ENCODE results near the gene SLC30A7.
A peak's percentile ranks its signal among the peaks of the same experiment; 100 is the strongest.
"Not testable (repeated sequence)": the region's sequence is repeated elsewhere in the genome, so short reads cannot be mapped to it uniquely, and the experiment has no call there.

Gene SLC30A7

GRCh38 chr1:100895540-100896480 lies at the start of gene SLC30A7:
SLC30A7 (plus strand) TSS chr1:100896090; CDS start chr1:100896263, 173 bp downstream.
- peak; percentile 91 to 92 for DNase-seq (ENCODE audit: low read depth in 2 of 2, low spot score in 1 of 2)

GRCh38 chr1:100847361-100848082 lies 48.4 kb upstream of the SLC30A7 start:
- DNase-seq (ENCODE audit: low read depth in 2 of 2, low spot score in 1 of 2) = no peak

GRCh38 chr1:100851726-100852125 lies 44.2 kb upstream of the SLC30A7 start:
- DNase-seq (ENCODE audit: low read depth in 2 of 2, low spot score in 1 of 2) = no peak

DNA sequence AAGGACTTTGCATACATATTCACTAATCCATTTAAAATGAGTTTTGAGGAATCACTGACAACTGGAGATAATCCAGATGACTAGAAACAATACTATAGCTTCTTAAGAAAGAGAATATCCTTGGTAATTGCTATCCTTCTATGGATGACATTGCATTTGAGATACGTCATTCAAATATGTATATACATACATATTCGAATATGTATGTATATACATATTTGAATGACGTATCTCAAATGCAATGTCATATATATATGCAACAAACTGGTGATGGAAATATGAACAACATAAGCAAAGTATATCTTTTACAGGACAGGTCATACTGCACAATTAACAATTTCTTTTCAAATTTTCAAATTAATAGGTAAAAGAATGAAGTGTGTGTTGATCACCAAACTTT lies 42.9 kb upstream of the SLC30A7 start:
- no peak for DNase-seq (ENCODE audit: low read depth in 2 of 2, low spot score in 1 of 2)

DNA sequence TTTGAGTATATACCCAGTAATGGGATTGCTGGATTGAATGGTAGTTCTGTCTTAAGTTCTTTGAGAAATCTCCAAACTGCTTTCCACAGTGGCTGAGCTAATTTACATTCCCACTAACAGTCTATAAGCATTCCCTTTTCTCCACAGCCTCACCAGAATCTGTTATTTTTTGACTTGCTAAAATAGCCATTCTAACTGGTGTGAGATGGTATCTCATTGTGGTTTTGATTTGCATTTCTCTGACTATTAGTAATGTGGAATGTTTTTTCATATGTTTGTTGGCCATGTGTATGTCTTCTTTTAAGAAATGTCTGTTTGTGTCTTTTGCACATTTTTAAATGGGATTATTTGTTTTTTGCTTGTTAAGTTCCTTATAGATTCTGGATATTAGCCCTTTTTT lies 40.8 kb upstream of the SLC30A7 start:
- not testable (repeated sequence) for DNase-seq (ENCODE audit: low read depth in 2 of 2, low spot score in 1 of 2)

DNA sequence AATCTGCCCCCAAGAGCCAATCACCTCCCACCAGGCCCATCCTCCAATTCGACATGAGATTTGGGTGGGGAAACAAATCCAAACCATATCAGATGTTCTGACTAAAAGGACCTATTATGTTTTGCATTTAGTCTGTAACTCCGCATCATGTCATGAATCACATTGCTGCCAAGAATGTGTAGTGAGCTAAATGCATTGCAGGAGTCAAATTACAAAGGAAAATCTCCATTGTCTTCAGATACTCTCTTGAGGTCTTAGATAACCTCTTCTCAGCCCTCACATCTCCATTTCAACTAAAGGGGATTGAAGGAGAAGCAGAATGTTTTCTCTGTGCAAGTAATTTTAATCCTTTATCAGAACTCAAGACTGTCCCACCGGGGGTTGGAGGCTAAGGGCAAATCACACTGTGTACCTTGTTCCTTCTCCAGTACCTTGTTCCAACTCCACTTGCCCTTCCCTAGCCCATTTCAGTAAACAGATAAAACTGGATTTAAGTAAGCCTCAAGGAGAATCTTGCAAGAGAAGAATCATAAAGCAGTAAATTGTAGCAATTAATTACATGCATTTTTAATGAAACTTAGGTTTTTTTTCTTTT lies 35.4 kb upstream of the SLC30A7 start:
- no peak for DNase-seq (ENCODE audit: low read depth in 2 of 2, low spot score in 1 of 2)

DNA sequence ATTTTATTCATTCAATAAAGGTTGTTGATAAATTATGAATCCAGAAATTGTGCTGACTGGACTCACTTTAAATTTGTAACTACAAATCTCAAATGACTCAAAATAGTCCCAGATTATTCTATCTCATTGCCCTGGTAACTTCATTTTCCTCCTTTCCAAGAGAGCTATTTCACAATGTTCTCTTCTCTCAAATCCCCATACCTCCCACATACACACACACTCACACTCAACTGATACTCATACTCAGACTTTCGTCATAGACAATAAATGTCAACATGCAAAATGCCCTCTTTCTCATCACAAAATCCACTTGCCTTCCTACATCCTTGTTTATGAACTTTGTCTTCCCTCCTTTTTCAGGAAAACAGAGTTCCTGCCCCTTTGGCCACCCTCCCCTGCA lies 34.5 kb upstream of the SLC30A7 start:
- no peak for DNase-seq (ENCODE audit: low read depth in 2 of 2, low spot score in 1 of 2)

GRCh38 chr1:100862591-100862990 lies 33.3 kb upstream of the SLC30A7 start:
- no peak for DNase-seq (ENCODE audit: low read depth in 2 of 2, low spot score in 1 of 2)

GRCh38 chr1:100866041-100866900 lies 29.6 kb upstream of the SLC30A7 start:
- no peak for DNase-seq (ENCODE audit: low read depth in 2 of 2, low spot score in 1 of 2)

GRCh38 chr1:100866901-100867206 lies 29.0 kb upstream of the SLC30A7 start:
- DNase-seq (ENCODE audit: low read depth in 2 of 2, low spot score in 1 of 2) = no peak

DNA sequence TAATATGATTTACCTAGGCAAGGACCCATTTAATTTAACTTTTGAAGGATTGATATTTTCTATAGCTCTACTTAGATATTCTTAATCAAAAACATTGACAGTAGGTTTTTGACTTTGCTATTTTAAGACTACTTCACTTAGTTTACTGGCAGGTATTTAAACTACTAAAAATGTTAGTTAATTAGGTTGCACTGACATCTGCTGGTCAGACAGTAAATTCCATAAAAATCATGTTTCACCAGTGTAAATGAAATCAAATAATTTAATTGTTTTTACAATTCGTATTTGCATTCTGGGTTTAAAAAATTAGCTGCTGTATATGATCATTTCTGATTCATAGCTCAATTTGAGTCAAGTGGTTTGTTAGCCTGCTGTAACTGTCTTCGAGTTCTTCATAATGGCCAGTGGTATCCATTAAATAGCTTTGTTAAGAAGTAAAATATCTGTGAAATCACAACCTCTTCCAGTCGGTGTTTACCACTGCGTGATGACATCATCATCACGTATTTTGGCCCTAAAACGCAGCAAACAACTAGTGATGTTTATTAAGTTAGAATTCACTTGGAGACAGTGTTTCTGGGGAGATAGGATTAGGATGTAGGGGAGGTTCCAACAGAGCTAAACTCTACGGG lies 27.4 kb upstream of the SLC30A7 start:
- no peak for DNase-seq (ENCODE audit: low read depth in 2 of 2, low spot score in 1 of 2)

- DNase-seq (ENCODE audit: low read depth in 2 of 2, low spot score in 1 of 2) = no peak
These were observed 25.9 kb upstream of the SLC30A7 start for GRCh38 chr1:100869996-100870395.

- DNase-seq (ENCODE audit: low read depth in 2 of 2, low spot score in 1 of 2) = no peak
These were observed 21.5 kb upstream of the SLC30A7 start for GRCh38 chr1:100874433-100874832.

GRCh38 chr1:100875228-100875627 lies 20.7 kb upstream of the SLC30A7 start:
- DNase-seq (ENCODE audit: low read depth in 2 of 2, low spot score in 1 of 2) = no peak

DNA sequence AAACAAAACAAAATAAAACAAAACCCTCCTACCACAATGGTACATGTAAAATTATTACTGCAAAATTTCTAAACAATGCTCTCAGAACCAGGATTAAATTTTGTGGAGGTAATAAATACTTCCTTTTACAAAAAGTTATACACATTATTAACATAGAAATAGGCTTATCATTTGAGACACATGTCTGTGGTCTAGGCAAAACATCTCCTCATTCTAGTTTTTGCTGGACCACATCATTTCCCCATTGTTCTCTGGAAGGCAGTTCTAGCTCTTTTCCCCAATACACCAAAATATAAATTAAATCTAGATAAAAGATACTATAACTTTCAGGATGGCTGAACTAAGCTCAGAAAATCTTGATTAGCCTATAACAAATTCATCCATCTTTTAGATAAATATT lies 19.6 kb upstream of the SLC30A7 start:
- DNase-seq (ENCODE audit: low read depth in 2 of 2, low spot score in 1 of 2) = no peak

DNA sequence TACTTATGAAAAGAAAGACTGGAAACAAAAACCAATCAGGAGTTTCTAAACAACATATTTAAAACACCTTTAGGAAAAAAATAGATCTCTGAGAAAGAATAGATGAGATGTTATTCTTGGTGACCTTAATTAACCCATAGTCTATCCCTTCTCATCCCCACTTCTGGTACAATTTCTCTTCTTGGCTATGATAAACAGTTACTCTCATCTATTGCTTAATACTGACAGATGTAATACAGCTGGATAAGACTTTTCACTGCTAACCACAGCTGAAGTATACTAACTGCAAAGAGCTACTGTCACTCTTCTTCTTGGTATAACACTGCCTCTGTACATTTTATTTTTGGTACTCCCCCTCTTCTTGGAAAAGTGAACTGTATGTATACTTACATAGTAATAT lies 16.5 kb upstream of the SLC30A7 start:
- DNase-seq (ENCODE audit: low read depth in 2 of 2, low spot score in 1 of 2) = no peak

DNA sequence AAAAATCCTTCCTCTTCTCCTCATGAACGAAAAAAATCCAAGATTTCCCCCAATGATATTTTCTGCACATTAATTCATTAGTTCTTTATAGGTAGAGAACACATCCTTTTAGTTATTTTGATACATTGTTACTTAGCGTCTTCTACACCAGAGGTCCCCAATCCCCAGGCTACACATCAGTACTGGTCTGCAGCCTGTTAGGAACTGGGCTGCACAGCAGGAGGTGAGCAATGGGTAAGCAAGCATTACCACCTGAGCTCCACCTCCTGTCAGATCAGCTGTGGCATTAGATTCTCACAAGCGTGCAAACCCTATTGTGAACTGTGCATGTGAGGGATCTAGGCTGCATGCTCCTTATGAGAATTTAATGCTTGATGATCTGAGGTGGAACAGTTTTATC lies 14.2 kb upstream of the SLC30A7 start:
- DNase-seq (ENCODE audit: low read depth in 2 of 2, low spot score in 1 of 2) = no peak

DNA sequence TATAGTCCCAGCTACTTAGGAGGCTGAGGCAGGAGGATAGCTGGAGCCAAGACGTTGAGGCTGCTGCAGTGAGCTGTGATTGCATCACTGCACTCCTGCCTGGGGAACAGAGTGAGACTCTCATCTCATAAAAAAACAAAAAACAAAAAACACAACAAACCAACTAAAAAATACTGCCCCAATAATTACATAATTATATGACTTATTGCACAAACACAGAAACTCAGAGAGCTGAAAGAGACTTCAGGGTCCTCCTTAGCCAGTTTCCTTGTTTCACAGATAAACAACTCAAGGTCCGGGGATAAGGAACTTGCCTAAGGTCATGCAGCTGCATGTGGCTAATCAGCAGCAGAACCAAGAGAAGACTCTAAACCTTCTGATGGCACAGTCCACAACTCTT lies 13.2 kb upstream of the SLC30A7 start:
- DNase-seq (ENCODE audit: low read depth in 2 of 2, low spot score in 1 of 2) = no peak

DNA sequence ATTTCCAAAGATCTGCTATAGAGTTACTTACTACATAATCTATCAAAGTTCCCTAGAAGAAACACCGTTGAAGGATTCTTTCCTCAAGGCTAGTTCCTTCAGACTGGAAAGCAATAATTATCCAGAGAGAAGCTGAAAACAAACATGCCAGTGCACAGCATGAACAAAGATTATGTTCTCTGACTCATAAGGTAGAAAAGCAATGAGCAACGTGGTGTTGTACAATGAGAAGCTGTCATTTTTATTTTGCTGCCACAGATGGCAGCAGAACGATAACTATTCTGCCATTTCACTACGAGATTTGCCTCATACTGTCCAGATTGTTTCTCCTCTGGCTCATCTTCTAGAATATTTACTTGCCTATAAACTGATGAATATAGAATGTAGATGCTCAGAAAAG lies 11.9 kb upstream of the SLC30A7 start:
- no peak for DNase-seq (ENCODE audit: low read depth in 2 of 2, low spot score in 1 of 2)

DNA sequence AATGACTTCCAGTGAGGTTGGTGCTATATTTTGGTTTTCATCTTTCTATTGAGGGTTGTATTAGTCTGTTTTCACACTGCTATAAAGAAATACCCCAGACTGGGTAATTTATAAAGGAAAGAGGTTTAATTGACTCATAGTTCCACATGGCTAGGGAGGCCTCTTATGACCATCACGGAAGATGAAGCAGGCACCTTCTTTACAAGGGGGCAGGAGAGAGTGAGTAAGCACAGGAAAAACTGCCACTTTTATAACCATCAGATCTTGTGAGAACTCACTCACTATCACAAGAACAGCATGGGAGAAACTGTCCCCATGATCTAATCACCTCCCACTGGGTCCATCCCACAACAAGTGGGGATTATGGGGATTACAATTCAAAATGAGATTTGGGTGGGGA lies 6.9 kb upstream of the SLC30A7 start:
- not testable (repeated sequence) for DNase-seq (ENCODE audit: low read depth in 2 of 2, low spot score in 1 of 2)

All from stimulated activated CD8-positive, alpha-beta memory T cell treated with anti-CD3 and anti-CD28 coated beads, Interleukin-4, amount 100 ng/mL, for 1 hour (primary cell).